IMR-90 (cell line): ENCODE results near the gene ITPK1. TPM values are rescaled to one million over a fixed set of nuclear protein-coding genes. Genes with fewer than 3 reads are reported as not detected.

Experiments used
- ATAC-seq: fragments of 200-7000 bp; cut with Tn5 transposase; 2 replicates; pipeline ENCODE4 v1.9.1; 2020; ENCODE audit warnings: low read depth, mild to moderate bottlenecking, moderate library complexity
- BruUV-seq: library from RNA; stranded (reverse); fragments of 400-500 nt; replicated peaks from 2 replicates; lab custom pipeline; 2021; lab: Mats Ljungman, UMichigan
- CTCF ChIA-PET: fragments of 300-600 bp; formaldehyde crosslinking; extraction: SDS; loops from one replicate; lab custom pipeline; 2021; ENCODE audit warnings: antibody characterized with exemption; lab: Yijun Ruan, JAX
- POLR2A ChIA-PET: fragments of 300-600 bp; sonication (Branson Sonifier 250); formaldehyde crosslinking; loops from one replicate; lab custom pipeline; 2022; ENCODE audit warnings: antibody characterized with exemption; ENCODE audit not compliant: unreplicated experiment; lab: Charles Lee
- DNase-seq: peaks from one replicate; pipeline ENCODE4 v3.0.0; 2013
- H2AFZ ChIP-seq: replicated peaks from 2 replicates; pipeline ENCODE3; 2013; ENCODE audit warnings: low read length, mild to moderate bottlenecking; ENCODE audit not compliant: poor library complexity
- H2AK5ac ChIP-seq: 2 replicates; pipeline ENCODE4 v1.6.1; 2013; ENCODE audit warnings: low read depth, low read length, inconsistent platforms
- H2AK9ac ChIP-seq: replicated peaks from 2 replicates; pipeline ENCODE3; 2013; ENCODE audit warnings: mild to moderate bottlenecking, low read depth, low read length, moderate library complexity; ENCODE audit not compliant: poor library complexity
- H2BK120ac ChIP-seq: 2 replicates; pipeline ENCODE4 v1.6.1; 2013; ENCODE audit warnings: low read depth, low read length, inconsistent platforms
- H2BK15ac ChIP-seq: 3 replicates; pipeline ENCODE4 v1.6.1; 2013; ENCODE audit warnings: low read depth, low read length, inconsistent platforms
- H2BK20ac ChIP-seq: 2 replicates; pipeline ENCODE4 v1.6.1; 2013; ENCODE audit warnings: low read depth, mild to moderate bottlenecking, inconsistent platforms, low read length, moderate library complexity
- H2BK5ac ChIP-seq: 2 replicates; pipeline ENCODE4 v1.6.1; 2013; ENCODE audit warnings: mild to moderate bottlenecking, low read depth, low read length, inconsistent platforms; ENCODE audit not compliant: poor library complexity, severe bottlenecking
- H3K14ac ChIP-seq: replicated peaks from 2 replicates; pipeline ENCODE4 v1.6.1; 2013; ENCODE audit warnings: low read depth, low read length, inconsistent platforms
- H3K18ac ChIP-seq: 2 replicates; pipeline ENCODE4 v1.6.1; 2013; ENCODE audit warnings: low read depth, low read length, control low read depth
- H3K23ac ChIP-seq: 2 replicates; pipeline ENCODE4 v1.6.1; 2013; ENCODE audit warnings: low read depth, low read length, inconsistent platforms
- H3K27ac ChIP-seq: 2 replicates; pipeline ENCODE4 v1.5.1; 2013; ENCODE audit warnings: mild to moderate bottlenecking, control low read depth, low read length; ENCODE audit not compliant: insufficient read depth
- H3K27me3 ChIP-seq: 2 replicates; pipeline ENCODE4 v1.6.1; 2013; ENCODE audit warnings: low read length; ENCODE audit not compliant: control insufficient read depth, insufficient read depth
- H3K36me3 ChIP-seq: 2 replicates; pipeline ENCODE4 v1.6.1; 2013; ENCODE audit warnings: low read length, mixed read lengths; ENCODE audit not compliant: control insufficient read depth, insufficient read depth
- H3K4ac ChIP-seq: 2 replicates; pipeline ENCODE4 v1.6.1; 2013; ENCODE audit warnings: low read depth, low read length, inconsistent platforms
- H3K4me1 ChIP-seq: 2 replicates; pipeline ENCODE4 v1.6.1; 2013; ENCODE audit warnings: low read length, mixed read lengths; ENCODE audit not compliant: control insufficient read depth, insufficient read depth
- H3K4me2 ChIP-seq: 2 replicates; pipeline ENCODE4 v1.6.1; 2013; ENCODE audit warnings: low read depth, mild to moderate bottlenecking, control low read depth, low read length, moderate library complexity
- H3K4me3 ChIP-seq: 2 replicates; pipeline ENCODE4 v1.5.1; 2013; ENCODE audit warnings: low read depth, mild to moderate bottlenecking, control low read depth, low read length, moderate library complexity; ENCODE audit not compliant: insufficient read depth
- H3K56ac ChIP-seq: 2 replicates; pipeline ENCODE4 v1.6.1; 2013; ENCODE audit warnings: low read length, inconsistent platforms; ENCODE audit not compliant: insufficient read depth; ENCODE audit errors: extremely low read depth
- H3K79me1 ChIP-seq, 2 experiments: 2 replicates each; pipeline ENCODE4 v1.6.1; 2013; ENCODE audit warnings: low read length in 2 of 2, inconsistent platforms in 1 of 2, low read depth in 1 of 2
- H3K9ac ChIP-seq: 2 replicates; pipeline ENCODE4 v1.6.1; 2013; ENCODE audit warnings: low read depth, low read length, control low read depth
- H3K9me1 ChIP-seq: 2 replicates; pipeline ENCODE4 v1.6.1; 2013; ENCODE audit warnings: low read length, inconsistent platforms; ENCODE audit not compliant: insufficient read depth
- H3K9me3 ChIP-seq: 2 replicates; pipeline ENCODE4 v1.6.1; 2013; ENCODE audit warnings: low read length; ENCODE audit not compliant: control insufficient read depth, insufficient read depth
- H4K20me1 ChIP-seq: 2 replicates; pipeline ENCODE4 v1.6.1; 2013; ENCODE audit warnings: low read length, inconsistent platforms; ENCODE audit not compliant: insufficient read depth
- H4K5ac ChIP-seq: 2 replicates; pipeline ENCODE4 v1.6.1; 2013; ENCODE audit warnings: mild to moderate bottlenecking, low read depth, low read length, control low read depth
- H4K8ac ChIP-seq, 2 experiments: 2 replicates each; pipeline ENCODE4 v1.6.1; 2013; ENCODE audit warnings: low read depth in 2 of 2, low read length in 2 of 2, control low read depth in 1 of 2, inconsistent platforms in 1 of 2
- H4K91ac ChIP-seq: 2 replicates; pipeline ENCODE4 v1.6.1; 2013; ENCODE audit warnings: low read depth, low read length, inconsistent platforms; ENCODE audit not compliant: insufficient read depth
- BHLHE40 ChIP-seq: fragments of 150-350 bp; IDR thresholded peaks from 2 replicates; pipeline ENCODE4 v1.6.1; 2016; ENCODE audit warnings: mild to moderate bottlenecking, low read depth, low read length
- CEBPB ChIP-seq: IDR thresholded peaks from 2 replicates; pipeline ENCODE4 v1.6.1; 2012; ENCODE audit warnings: low read depth, low read length, improper control_type of control experiment
- CHD1 ChIP-seq: IDR thresholded peaks from 2 replicates; pipeline ENCODE4 v1.6.1; 2012; ENCODE audit warnings: low read depth, low read length, improper control_type of control experiment
- CTCF ChIP-seq: conservative IDR thresholded peaks from 2 replicates; pipeline ENCODE4 v1.5.1; 2012; ENCODE audit warnings: mild to moderate bottlenecking, low read depth, low read length, improper control_type of control experiment
- ELK1 ChIP-seq: fragments of 150-350 bp; IDR thresholded peaks from 2 replicates; pipeline ENCODE4 v1.6.1; 2016; ENCODE audit warnings: low read depth, mild to moderate bottlenecking, low read length, moderate library complexity, borderline replicate concordance
- FOS ChIP-seq: fragments of 150-350 bp; IDR thresholded peaks from 2 replicates; pipeline ENCODE4 v1.6.1; 2016; ENCODE audit warnings: low read depth, low read length
- MAFK ChIP-seq: IDR thresholded peaks from 2 replicates; pipeline ENCODE4 v1.6.1; 2012; ENCODE audit warnings: low read depth, low read length, improper control_type of control experiment
- MAZ ChIP-seq: IDR thresholded peaks from 2 replicates; pipeline ENCODE4 v1.6.1; 2012; ENCODE audit warnings: low read depth, mild to moderate bottlenecking, low read length, improper control_type of control experiment, moderate library complexity, borderline replicate concordance
- MXI1 ChIP-seq: IDR thresholded peaks from 2 replicates; pipeline ENCODE4 v1.6.1; 2012; ENCODE audit warnings: low read depth, mild to moderate bottlenecking, low read length, moderate library complexity, borderline replicate concordance
- NFE2L2 ChIP-seq: fragments of 150-350 bp; IDR thresholded peaks from 2 replicates; pipeline ENCODE4 v1.6.1; 2016; ENCODE audit warnings: low read depth, mild to moderate bottlenecking, low read length
- POLR2A ChIP-seq: IDR thresholded peaks from 2 replicates; pipeline ENCODE4 v1.6.1; 2012; ENCODE audit warnings: mild to moderate bottlenecking, low read depth, low read length
- RAD21 ChIP-seq: IDR thresholded peaks from 2 replicates; pipeline ENCODE4 v1.6.1; 2012; ENCODE audit warnings: low read length, improper control_type of control experiment
- RCOR1 ChIP-seq: IDR thresholded peaks from 2 replicates; pipeline ENCODE4 v1.6.1; 2012; ENCODE audit warnings: mild to moderate bottlenecking, low read length, improper control_type of control experiment; ENCODE audit not compliant: insufficient replicate concordance
- RFX5 ChIP-seq: IDR thresholded peaks from 2 replicates; pipeline ENCODE4 v1.8.0; 2012; ENCODE audit warnings: low read depth, mild to moderate bottlenecking, low read length, moderate library complexity
- SMC3 ChIP-seq: fragments of 150-350 bp; IDR thresholded peaks from 2 replicates; pipeline ENCODE4 v1.6.1; 2016; ENCODE audit warnings: low read depth, mild to moderate bottlenecking, antibody characterized with exemption, low read length, moderate library complexity
- WGBS, 2 experiments: methylation state at CpG; one replicate each; pipeline versions ENCODE4 v1.1.5 to v1.1.7; 2013; ENCODE audit warnings: missing lambda C conversion rate in 2 of 2; ENCODE audit not compliant: insufficient read length in 1 of 2; ENCODE audit errors: extremely low coverage in 2 of 2; 5-methylcytosine and 5-hydroxymethylcytosine counted together
- dilution Hi-C: fragments of 300-500 bp; cut with HindIII; formaldehyde crosslinking; loops from one replicate; pipeline ENCODE4 v1.14.3; 2018; ENCODE audit warnings: low sequenced_read_pairs; ENCODE audit not compliant: unreplicated experiment
- in situ Hi-C: fragments of 300-500 bp; cut with MboI; formaldehyde crosslinking; loops from 3 replicates; pipeline ENCODE4 v1.14.3; 2019; ENCODE audit warnings: low sequenced_read_pairs, inconsistent platforms, mixed read lengths
- intact Hi-C: fragments of 100-400 bp; cut with micrococcal nuclease; formaldehyde crosslinking; loops from 2 replicates; pipeline ENCODE4 v1.10.0; 2022
- polyA plus RNA-seq, 3 experiments: library from polyadenylated mRNA; depleted of rRNA; stranded (reverse); fragments of >200 nt; gene quantifications; 2 replicates each; pipeline ENCODE4 v1.2.3, GENCODE V29; 2012; ENCODE audit warnings: low replicate concordance in 1 of 3
- total RNA-seq: library from RNA; depleted of rRNA; stranded (reverse); fragments of >200 nt; gene quantifications from 2 replicates; pipeline ENCODE4 v1.2.3, GENCODE V29; 2012
- TF ChIP-seq, protein P1 (sequence below): fragments of 150-350 bp; IDR thresholded peaks from 2 replicates; pipeline ENCODE4 v1.6.1; 2017; ENCODE audit warnings: mild to moderate bottlenecking, antibody characterized with exemption, low read length, low read depth

The ITPK1 gene
- total and polyA plus RNA-seq, 2 of the 4 experiments (the other 2 are of a cell fraction): 21.7 to 26.9 TPM

DNA sequence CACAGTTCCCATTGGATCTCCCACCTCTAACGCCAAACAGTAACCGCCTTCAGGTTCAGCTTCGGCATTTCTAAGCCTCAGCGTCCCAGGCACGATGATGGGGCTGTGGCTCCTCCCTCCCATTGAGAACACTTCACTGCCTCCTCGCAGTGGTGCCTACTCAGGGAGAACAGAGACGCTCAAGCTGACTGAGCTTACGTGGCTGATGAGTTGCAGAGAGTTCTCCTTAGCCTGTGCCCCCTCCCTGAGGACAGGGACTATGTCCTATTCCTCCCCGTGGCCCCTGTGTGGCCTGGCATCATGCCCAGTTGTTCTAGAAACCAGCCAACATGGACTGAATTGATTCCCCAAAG, 87.0 kb downstream of the ITPK1 start:
- peaks cover 5% of the 10 kb centered on the region; the same call in 1 of the 2 replicates for H3K9me1 ChIP-seq
- DNase-seq: no peak
- H4K91ac ChIP-seq: no peak overlapping the region
- H4K20me1 ChIP-seq: no peaks in the 10 kb centered on the region
- H3K9me3 ChIP-seq: no peaks in the 10 kb centered on the region
- ATAC-seq: no peak
- H3K56ac ChIP-seq: no peak overlapping the region
- in situ Hi-C loops (no loop called here), intact Hi-C loops (no loop called here), dilution Hi-C loops (no loop called here)
- no peak overlapping the region for H2AK9ac ChIP-seq
- no peak overlapping the region for H3K4ac ChIP-seq
- H3K36me3 ChIP-seq: no peaks in the 10 kb centered on the region
- CTCF ChIA-PET: no interaction called here
- H4K5ac ChIP-seq: no peak overlapping the region
- H3K27ac ChIP-seq: no peak overlapping the region
- peaks cover 11% of the 10 kb centered on the region for H3K4me1 ChIP-seq
- peak overlapping the region; percentile 21; the same call in 1 of the 2 replicates for H2AK5ac ChIP-seq
- no peak overlapping the region for H2BK20ac ChIP-seq
- no peak overlapping the region for H3K4me2 ChIP-seq
- H3K79me1 ChIP-seq: no peaks in the 10 kb centered on the region; a peak in 1 of 4 replicates
- H3K23ac ChIP-seq: no peak overlapping the region
- no peak for TF ChIP-seq RAD21
- TF ChIP-seq MAZ: no peak
- TF ChIP-seq ELK1: no peak
- TF ChIP-seq BHLHE40: no peak
- no peak for TF ChIP-seq MXI1
- TF ChIP-seq RFX5: no peak
- no peak for TF ChIP-seq RCOR1
- TF ChIP-seq, protein P1, sequence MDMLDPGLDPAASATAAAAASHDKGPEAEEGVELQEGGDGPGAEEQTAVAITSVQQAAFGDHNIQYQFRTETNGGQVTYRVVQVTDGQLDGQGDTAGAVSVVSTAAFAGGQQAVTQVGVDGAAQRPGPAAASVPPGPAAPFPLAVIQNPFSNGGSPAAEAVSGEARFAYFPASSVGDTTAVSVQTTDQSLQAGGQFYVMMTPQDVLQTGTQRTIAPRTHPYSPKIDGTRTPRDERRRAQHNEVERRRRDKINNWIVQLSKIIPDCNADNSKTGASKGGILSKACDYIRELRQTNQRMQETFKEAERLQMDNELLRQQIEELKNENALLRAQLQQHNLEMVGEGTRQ: no peak
- TF ChIP-seq FOS: no peak
- TF ChIP-seq MAFK: no peak
- no peak for TF ChIP-seq CHD1
- TF ChIP-seq POLR2A: no peak
- TF ChIP-seq CEBPB: no peak
- no peak for TF ChIP-seq NFE2L2
- no peak for TF ChIP-seq SMC3
- no peak for TF ChIP-seq CTCF
- no TSS peak for BruUV-seq
- H3K27me3 ChIP-seq: peaks cover 3% of the 10 kb centered on the region; the same call in 1 of the 2 replicates
- H3K9ac ChIP-seq: no peak overlapping the region
- H4K8ac ChIP-seq: no peak overlapping the region
- no peak overlapping the region for H3K18ac ChIP-seq
- no peak overlapping the region for H2AFZ ChIP-seq
- H3K4me3 ChIP-seq: no peak overlapping the region
- 88% methylated on average over 5 of the region's 9 CpGs; no CpG with 5 or more reads in 1 of the 2 experiments for WGBS, 2 experiments
- no peak overlapping the region for H2BK5ac ChIP-seq
- no peak overlapping the region for H3K14ac ChIP-seq
- no peak overlapping the region for H2BK15ac ChIP-seq
- H2BK120ac ChIP-seq: no peak overlapping the region
- POLR2A ChIA-PET: no interaction called here
